NK-92 (cell line): Measurements from ENCODE around the gene OSBPL7.
"Not testable (repeated sequence)": the region's sequence is repeated elsewhere in the genome, so short reads cannot be mapped to it uniquely, and the experiment has no call there.

Source experiments
- DNase-seq: peaks from one replicate; lab custom pipeline; 2025; ENCODE audit not compliant: unreplicated experiment; lab: John Stamatoyannopoulos, UW

The OSBPL7 gene

GRCh38 chr17:47776330-47777197 lies 45.0 kb downstream of the OSBPL7 start:
- no peak for DNase-seq

DNA sequence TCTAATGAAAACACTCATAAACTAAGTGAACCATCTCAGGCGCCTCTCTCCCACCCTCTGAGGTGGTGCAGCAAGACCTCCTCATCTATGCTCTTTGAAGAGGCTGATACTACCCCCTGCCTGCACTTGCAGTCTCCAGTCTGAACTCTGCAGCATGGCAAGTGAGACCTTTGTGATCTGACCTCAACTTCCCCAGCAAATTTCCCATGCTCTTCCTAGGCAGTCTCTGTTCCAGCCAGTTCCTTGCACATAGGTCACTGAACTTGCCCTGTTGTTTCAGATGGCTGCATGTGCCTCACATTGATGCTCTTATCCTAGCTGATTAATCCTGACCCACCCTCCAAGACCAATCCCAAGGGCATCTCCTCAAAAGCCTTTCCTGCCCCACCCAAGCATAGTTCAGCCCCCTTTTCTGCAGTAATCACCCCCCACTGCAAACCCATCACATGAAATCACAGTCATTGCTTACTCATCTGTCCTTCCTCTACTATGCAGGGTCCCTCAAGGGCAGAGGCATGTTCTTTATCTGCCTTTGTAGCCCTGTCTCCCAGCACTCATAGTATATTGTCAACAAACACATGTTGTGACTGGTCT lies 46.5 kb downstream of the OSBPL7 start:
- no peak for DNase-seq

GRCh38 chr17:47774331-47774730 lies 47.3 kb downstream of the OSBPL7 start:
- DNase-seq: no peak

- DNase-seq: not testable (repeated sequence)
Observed at GRCh38 chr17:47773649-47774048, 47.9 kb downstream of the OSBPL7 start.

- no peak for DNase-seq
Observed at GRCh38 chr17:47763913-47764582, 57.5 kb downstream of the OSBPL7 start.

DNA sequence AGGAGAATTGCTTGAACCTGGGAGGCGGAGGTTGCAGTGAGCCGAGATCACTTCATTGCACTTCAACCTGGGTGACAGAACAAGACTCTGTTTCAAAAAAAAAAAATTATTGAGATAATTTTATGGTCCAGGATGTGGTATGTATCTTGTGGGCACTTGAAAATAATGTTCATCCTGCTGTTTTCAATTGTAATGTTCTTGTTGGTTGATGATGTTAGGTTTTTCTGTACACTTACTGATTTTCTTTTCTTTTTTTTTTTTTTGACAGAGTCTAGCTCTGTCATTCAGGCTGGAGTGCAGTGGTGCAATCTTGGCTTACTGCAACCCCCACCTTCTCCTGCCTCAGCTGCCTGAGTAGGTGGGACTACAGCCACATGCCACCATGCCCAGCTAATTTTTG lies 58.9 kb downstream of the OSBPL7 start:
- no peak for DNase-seq

DNA sequence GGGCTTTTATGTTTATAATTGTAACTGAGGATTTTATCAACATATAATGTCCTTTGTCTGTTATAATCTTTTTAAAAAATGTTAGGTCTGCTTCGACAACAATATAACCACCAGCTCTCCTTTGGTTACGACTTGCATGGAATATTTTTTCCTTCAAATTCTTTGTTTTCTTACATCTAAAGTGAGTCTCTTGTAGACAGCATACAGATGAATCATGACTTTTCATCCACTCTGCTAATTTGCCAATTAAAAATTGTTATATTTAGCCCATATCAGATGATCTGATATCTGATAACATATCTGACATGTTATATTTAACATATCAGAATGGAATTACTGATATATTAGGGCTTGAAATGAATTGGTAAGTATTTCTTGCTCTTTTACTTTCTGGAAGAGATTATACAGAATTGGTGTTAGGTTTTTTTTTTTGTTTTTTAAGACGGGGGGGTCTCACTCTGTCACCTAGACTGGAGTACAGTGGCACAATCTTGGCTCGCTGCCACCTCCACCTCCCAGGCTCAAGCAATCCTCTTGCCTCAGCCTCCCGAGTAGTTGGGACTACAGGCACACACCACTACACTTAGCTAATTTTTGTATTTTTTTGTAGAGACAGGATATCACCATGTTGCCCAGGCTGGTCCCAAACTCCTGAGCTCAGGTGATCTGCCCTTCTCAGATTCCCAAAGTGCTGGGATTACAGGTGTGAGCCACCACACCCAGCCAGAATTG lies 61.0 kb downstream of the OSBPL7 start:
- DNase-seq: no peak

GRCh38 chr17:47757386-47757785 lies 64.2 kb downstream of the OSBPL7 start:
- no peak for DNase-seq
